ENCODE results near the gene EIF4G3.
"Not testable (repeated sequence)": the region's sequence is repeated elsewhere in the genome, so short reads cannot be mapped to it uniquely, and the experiment has no call there.

EIF4G3 gene

GRCh38 chr1:21176586-21177555 is at the start of gene EIF4G3:
Gene EIF4G3, minus strand, starts transcription at chr1:21176897. Its CDS starts 174,155 bp downstream, at chr1:21002742.
- peak; percentile 92 for DNase-seq (ENCODE audit: low spot score)

GRCh38 chr1:21225065-21225464 is 48.4 kb upstream of the EIF4G3 start:
- no peak for DNase-seq (ENCODE audit: low spot score)

- no peak for DNase-seq (ENCODE audit: low spot score)
Measured at GRCh38 chr1:21220815-21221214, 44.1 kb upstream of the EIF4G3 start.

- DNase-seq (ENCODE audit: low spot score): no peak
Measured at GRCh38 chr1:21219674-21220073, 43.0 kb upstream of the EIF4G3 start.

GRCh38 chr1:21217812-21218596 is 41.3 kb upstream of the EIF4G3 start:
- DNase-seq (ENCODE audit: low spot score): no peak

GRCh38 chr1:21216835-21217811 is 40.4 kb upstream of the EIF4G3 start:
- peak; percentile 17 for DNase-seq (ENCODE audit: low spot score)

GRCh38 chr1:21212126-21212525 is 35.4 kb upstream of the EIF4G3 start:
- peak; percentile 42 for DNase-seq (ENCODE audit: low spot score)

GRCh38 chr1:21208137-21208700 is 31.5 kb upstream of the EIF4G3 start:
- DNase-seq (ENCODE audit: low spot score): not testable (repeated sequence)

- no peak for DNase-seq (ENCODE audit: low spot score)
Measured at GRCh38 chr1:21206117-21206516, 29.4 kb upstream of the EIF4G3 start.

GRCh38 chr1:21205416-21205815 is 28.7 kb upstream of the EIF4G3 start:
- DNase-seq (ENCODE audit: low spot score): no peak

- DNase-seq (ENCODE audit: low spot score): no peak
Measured at GRCh38 chr1:21201650-21202049, 25.0 kb upstream of the EIF4G3 start.

- DNase-seq (ENCODE audit: low spot score): not testable (repeated sequence)
Measured at GRCh38 chr1:21201238-21201637, 24.5 kb upstream of the EIF4G3 start.

- no peak for DNase-seq (ENCODE audit: low spot score)
Measured at GRCh38 chr1:21200767-21201166, 24.1 kb upstream of the EIF4G3 start.

- no peak for DNase-seq (ENCODE audit: low spot score)
Measured at GRCh38 chr1:21198929-21199328, 22.2 kb upstream of the EIF4G3 start.

GRCh38 chr1:21192871-21193270 is 16.2 kb upstream of the EIF4G3 start:
- no peak for DNase-seq (ENCODE audit: low spot score)

- DNase-seq (ENCODE audit: low spot score): no peak
Measured at GRCh38 chr1:21192284-21192683, 15.6 kb upstream of the EIF4G3 start.

- not testable (repeated sequence) for DNase-seq (ENCODE audit: low spot score)
Measured at GRCh38 chr1:21190771-21191170, 14.1 kb upstream of the EIF4G3 start.

- no peak for DNase-seq (ENCODE audit: low spot score)
Measured at GRCh38 chr1:21189906-21190500, 13.3 kb upstream of the EIF4G3 start.

GRCh38 chr1:21189421-21189820 is 12.7 kb upstream of the EIF4G3 start:
- no peak for DNase-seq (ENCODE audit: low spot score)

GRCh38 chr1:21188235-21188634 is 11.5 kb upstream of the EIF4G3 start:
- DNase-seq (ENCODE audit: low spot score): no peak

- no peak for DNase-seq (ENCODE audit: low spot score)
Measured at GRCh38 chr1:21185221-21185731, 8.6 kb upstream of the EIF4G3 start.

Measured in SW480 (cell line).